ENCODE data around the gene CA10. TPM values are rescaled to one million over a fixed set of nuclear protein-coding genes. Genes with fewer than 3 reads are reported as not detected.

CA10 gene
- total and polyA plus RNA-seq, 9 of the 15 experiments (the other 6 are each of a cell fraction or from before 2014, with no cell fraction given): not detected

DNA sequence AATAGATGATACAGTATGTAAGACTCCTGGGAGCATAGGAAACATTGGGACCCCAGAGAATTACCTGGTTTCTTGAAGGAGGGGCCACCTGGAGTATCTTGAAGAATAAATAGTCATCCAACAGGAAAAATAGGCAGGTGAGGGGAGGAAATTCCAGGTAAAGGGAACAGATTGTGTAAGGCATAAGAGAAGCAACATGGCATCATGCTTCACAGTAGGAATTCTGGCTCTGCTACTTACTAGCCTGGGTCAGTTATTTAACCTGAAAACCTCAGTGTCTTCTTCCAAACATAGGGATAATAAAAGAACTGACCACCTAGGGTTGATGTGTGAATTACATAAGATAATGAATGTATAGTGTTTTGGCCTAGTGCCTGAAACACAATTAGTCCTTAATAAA, 122.1 kb downstream of the CA10 start:
- in situ Hi-C loops (cut with MboI): no loop called here
- DNase-seq (ENCODE audit: extremely low read depth in 1 of 4, low spot score in 3 of 4) (no peak), FAIRE-seq (no peak), ATAC-seq (no peak)
- TF ChIP-seq, protein P1, sequence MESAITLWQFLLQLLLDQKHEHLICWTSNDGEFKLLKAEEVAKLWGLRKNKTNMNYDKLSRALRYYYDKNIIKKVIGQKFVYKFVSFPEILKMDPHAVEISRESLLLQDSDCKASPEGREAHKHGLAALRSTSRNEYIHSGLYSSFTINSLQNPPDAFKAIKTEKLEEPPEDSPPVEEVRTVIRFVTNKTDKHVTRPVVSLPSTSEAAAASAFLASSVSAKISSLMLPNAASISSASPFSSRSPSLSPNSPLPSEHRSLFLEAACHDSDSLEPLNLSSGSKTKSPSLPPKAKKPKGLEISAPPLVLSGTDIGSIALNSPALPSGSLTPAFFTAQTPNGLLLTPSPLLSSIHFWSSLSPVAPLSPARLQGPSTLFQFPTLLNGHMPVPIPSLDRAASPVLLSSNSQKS (CRISPR knock-in tag; IDR thresholded peaks at IDR 0.05): no peak
- TF ChIP-seq ZNF77 (CRISPR knock-in tag; IDR thresholded peaks at IDR 0.05): no peak
- no peak for TF ChIP-seq MECOM (CRISPR knock-in tag; IDR thresholded peaks at IDR 0.05)
- no peak for TF ChIP-seq PTTG1 (tag; IDR thresholded peaks at IDR 0.05; ENCODE audit: low read depth)
- TF ChIP-seq, protein P2, sequence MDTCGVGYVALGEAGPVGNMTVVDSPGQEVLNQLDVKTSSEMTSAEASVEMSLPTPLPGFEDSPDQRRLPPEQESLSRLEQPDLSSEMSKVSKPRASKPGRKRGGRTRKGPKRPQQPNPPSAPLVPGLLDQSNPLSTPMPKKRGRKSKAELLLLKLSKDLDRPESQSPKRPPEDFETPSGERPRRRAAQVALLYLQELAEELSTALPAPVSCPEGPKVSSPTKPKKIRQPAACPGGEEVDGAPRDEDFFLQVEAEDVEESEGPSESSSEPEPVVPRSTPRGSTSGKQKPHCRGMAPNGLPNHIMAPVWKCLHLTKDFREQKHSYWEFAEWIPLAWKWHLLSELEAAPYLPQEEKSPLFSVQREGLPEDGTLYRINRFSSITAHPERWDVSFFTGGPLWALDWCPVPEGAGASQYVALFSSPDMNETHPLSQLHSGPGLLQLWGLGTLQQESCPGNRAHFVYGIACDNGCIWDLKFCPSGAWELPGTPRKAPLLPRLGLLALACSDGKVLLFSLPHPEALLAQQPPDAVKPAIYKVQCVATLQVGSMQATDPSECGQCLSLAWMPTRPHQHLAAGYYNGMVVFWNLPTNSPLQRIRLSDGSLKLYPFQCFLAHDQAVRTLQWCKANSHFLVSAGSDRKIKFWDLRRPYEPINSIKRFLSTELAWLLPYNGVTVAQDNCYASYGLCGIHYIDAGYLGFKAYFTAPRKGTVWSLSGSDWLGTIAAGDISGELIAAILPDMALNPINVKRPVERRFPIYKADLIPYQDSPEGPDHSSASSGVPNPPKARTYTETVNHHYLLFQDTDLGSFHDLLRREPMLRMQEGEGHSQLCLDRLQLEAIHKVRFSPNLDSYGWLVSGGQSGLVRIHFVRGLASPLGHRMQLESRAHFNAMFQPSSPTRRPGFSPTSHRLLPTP (IDR thresholded peaks at IDR 0.05; ENCODE audit: borderline replicate concordance, extremely low read depth, insufficient read length): no peak
- TF ChIP-seq SPI1 (IDR thresholded peaks at IDR 0.05; ENCODE audit: borderline replicate concordance, low read depth, low read length): no peak
- TF ChIP-seq HEY1 (CRISPR knock-in tag; IDR thresholded peaks at IDR 0.05; ENCODE audit: borderline replicate concordance): no peak
- TF ChIP-seq SRSF3 (IDR thresholded peaks at IDR 0.05; ENCODE audit: insufficient read depth, low read length): no peak
- no peak for TF ChIP-seq ZNF124 (CRISPR knock-in tag; IDR thresholded peaks at IDR 0.05)
- TF ChIP-seq CBFA2T3 (IDR thresholded peaks at IDR 0.05): no peak
- TF ChIP-seq BRD4 (IDR thresholded peaks at IDR 0.05): no peak
- TF ChIP-seq, protein P3, sequence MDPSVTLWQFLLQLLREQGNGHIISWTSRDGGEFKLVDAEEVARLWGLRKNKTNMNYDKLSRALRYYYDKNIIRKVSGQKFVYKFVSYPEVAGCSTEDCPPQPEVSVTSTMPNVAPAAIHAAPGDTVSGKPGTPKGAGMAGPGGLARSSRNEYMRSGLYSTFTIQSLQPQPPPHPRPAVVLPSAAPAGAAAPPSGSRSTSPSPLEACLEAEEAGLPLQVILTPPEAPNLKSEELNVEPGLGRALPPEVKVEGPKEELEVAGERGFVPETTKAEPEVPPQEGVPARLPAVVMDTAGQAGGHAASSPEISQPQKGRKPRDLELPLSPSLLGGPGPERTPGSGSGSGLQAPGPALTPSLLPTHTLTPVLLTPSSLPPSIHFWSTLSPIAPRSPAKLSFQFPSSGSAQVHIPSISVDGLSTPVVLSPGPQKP (CRISPR knock-in tag; IDR thresholded peaks at IDR 0.05): no peak
- TF ChIP-seq PCBP1 (IDR thresholded peaks at IDR 0.05; ENCODE audit: low read depth, low read length, poor library complexity, severe bottlenecking): no peak
- no peak for TF ChIP-seq ZBED1 (IDR thresholded peaks at IDR 0.05)
- ChIA-PET CTCF (ENCODE audit: low intra/inter-chr PET ratio) (no interaction called here), POLR2A (no interaction called here)
- intact Hi-C loops (cut with micrococcal nuclease): no loop called here
- Histone ChIP-seq H3K36me3 (ENCODE audit: control insufficient read depth, insufficient read depth, low read length) (no peaks in the 10 kb centered on the region), H3K27ac (ENCODE audit: extremely low read depth, low read depth, low read length) (no peak overlapping the region), H3K9me3 (replicated peaks; ENCODE audit: control insufficient read depth, insufficient read depth, low read depth, low read length) (no peaks in the 10 kb centered on the region; the same call in 1 of the 2 replicates), H4K20me1 (replicated peaks; ENCODE audit: control insufficient read depth, insufficient read depth, low read length) (no peaks in the 10 kb centered on the region), H3K4me2 (ENCODE audit: insufficient read depth, low read length) (no peak overlapping the region), H3K9me1 (ENCODE audit: control insufficient read depth, insufficient read depth, low read length) (no peaks in the 10 kb centered on the region), H3K4me3 (no peak overlapping the region), H3K79me2 (ENCODE audit: control insufficient read depth, insufficient read depth, low read length) (no peaks in the 10 kb centered on the region), H3K4me1 (replicated peaks in 1 of 2; ENCODE audit: control insufficient read depth in 2 of 2, insufficient read depth in 2 of 2, low read length in 2 of 2) (no peaks in the 10 kb centered on the region), H3K9ac (ENCODE audit: insufficient read depth in 1 of 2, low read depth in 2 of 2, low read length in 2 of 2) (no peak overlapping the region), H3K27me3 (ENCODE audit: control insufficient read depth in 2 of 2, insufficient read depth in 2 of 2, low read length in 2 of 2) (no peaks in the 10 kb centered on the region), H2AFZ (ENCODE audit: low read depth, low read length) (no peak overlapping the region)
- BruUV-seq (replicated peaks): no TSS peak

All from K562 (cell line).